Fibroblast of lung (primary cell): Measurements from ENCODE around the gene FHDC1. TPM values are rescaled to one million over a fixed set of nuclear protein-coding genes. Genes with fewer than 3 reads are reported as not detected.

Experiments used
- DNase-seq, 2 donors: peaks; one replicate each; pipeline versions ENCODE4 v3.0.0 to v3.0.0-alpha.2; 2010; ENCODE audit warnings: low read depth in 2 of 2
- H2AFZ ChIP-seq: 2 replicates; pipeline ENCODE4 v1.5.1; 2012; ENCODE audit warnings: low read length, control low read depth, inconsistent platforms
- H3K27ac ChIP-seq: 2 replicates; pipeline ENCODE4 v1.5.1; 2011; ENCODE audit warnings: low read length, control low read depth; ENCODE audit not compliant: insufficient read depth
- H3K27me3 ChIP-seq: 2 replicates; pipeline ENCODE4 v1.5.1; 2011; ENCODE audit warnings: mild to moderate bottlenecking, low read length; ENCODE audit not compliant: control insufficient read depth, insufficient read depth
- H3K36me3 ChIP-seq: 2 replicates; pipeline ENCODE4 v1.5.1; 2011; ENCODE audit warnings: low read length; ENCODE audit not compliant: control insufficient read depth, insufficient read depth
- H3K4me1 ChIP-seq: 2 replicates; pipeline ENCODE4 v1.5.1; 2011; ENCODE audit warnings: low read length; ENCODE audit not compliant: control insufficient read depth, insufficient read depth; ENCODE audit errors: extremely low read depth
- H3K4me2 ChIP-seq: 2 replicates; pipeline ENCODE4 v1.5.1; 2011; ENCODE audit warnings: low read length, control low read depth; ENCODE audit not compliant: insufficient read depth; ENCODE audit errors: extremely low read depth
- H3K4me3 ChIP-seq, 4 experiments: fragments of 200-600 bp in 1 of 4; sonication (generic) in 1 of 4; replicated peaks in 1 of 4; 2 replicates each; pipeline ENCODE4 v1.5.1; 2011 to 2016; ENCODE audit warnings: low read length in 4 of 4, low read depth in 3 of 4, mild to moderate bottlenecking in 3 of 4, control low read depth in 2 of 4, inconsistent platforms in 1 of 4, mixed read lengths in 1 of 4; ENCODE audit not compliant: insufficient read depth in 1 of 4; ENCODE audit errors: control extremely low read depth in 1 of 4
- H3K79me2 ChIP-seq: 2 replicates; pipeline ENCODE4 v1.5.1; 2012; ENCODE audit warnings: mild to moderate bottlenecking, low read length, inconsistent platforms; ENCODE audit not compliant: control insufficient read depth, insufficient read depth
- H3K9ac ChIP-seq: 2 replicates; pipeline ENCODE4 v1.5.1; 2011; ENCODE audit warnings: mild to moderate bottlenecking, low read length, control low read depth; ENCODE audit not compliant: insufficient read depth
- H3K9me3 ChIP-seq: 2 replicates; pipeline ENCODE4 v1.5.1; 2012; ENCODE audit warnings: low read depth, low read length; ENCODE audit not compliant: control insufficient read depth, insufficient read depth
- H4K20me1 ChIP-seq: 2 replicates; pipeline ENCODE4 v1.5.1; 2011; ENCODE audit warnings: low read length; ENCODE audit not compliant: control insufficient read depth, insufficient read depth; ENCODE audit errors: extremely low read depth
- CTCF ChIP-seq, 2 donors: IDR thresholded peaks in 1 of 2; conservative IDR thresholded peaks in 1 of 2; 1 replicate in 1 of 2; 2 replicates in 1 of 2; pipeline ENCODE4 v1.5.1; 2011 to 2012; ENCODE audit warnings: low read length in 2 of 2, control low read depth in 1 of 2, inconsistent platforms in 1 of 2, low read depth in 1 of 2, mild to moderate bottlenecking in 1 of 2
- EZH2 ChIP-seq: IDR thresholded peaks from 2 replicates; pipeline ENCODE4 v1.5.1; 2012; ENCODE audit warnings: low read length, control low read depth, mild to moderate bottlenecking; ENCODE audit errors: missing control alignments
- polyA plus RNA-seq, 2 donors: library from polyadenylated mRNA; depleted of rRNA in 1 of 2; stranded (reverse) in 1 of 2; unstranded in 1 of 2; fragments of >200 nt; gene quantifications; 2 replicates each; pipeline ENCODE4 v1.2.1, GENCODE V29; 2011 to 2012; ENCODE audit warnings: missing spikeins in 1 of 2
- total RNA-seq: library from RNA; depleted of rRNA; stranded (reverse); fragments of >200 nt; gene quantifications from 2 replicates; pipeline ENCODE4 v1.2.1, GENCODE V29; 2014

FHDC1 gene
- total and polyA plus RNA-seq, 2 donors (not counting 1 experiment from before 2014, with no cell fraction given), result 0.14 to 0.33 TPM

- Histone ChIP-seq H2AFZ (no peak overlapping the region), H4K20me1 (no peaks in the 10 kb centered on the region)
Measured at GRCh38 chr4:152975380-152976211, 39.5 kb downstream of the FHDC1 start.

GRCh38 chr4:152976212-152976761 is 40.2 kb downstream of the FHDC1 start:
- Histone ChIP-seq H3K9me3 (no peaks in the 10 kb centered on the region), H3K36me3 (no peaks in the 10 kb centered on the region), H3K4me3 (no peak overlapping the region), H3K27ac (no peak overlapping the region), H2AFZ (no peak overlapping the region), H3K9ac (no peak overlapping the region), H3K79me2 (no peaks in the 10 kb centered on the region), H3K4me2 (no peak overlapping the region), H3K27me3 (no peaks in the 10 kb centered on the region), H4K20me1 (no peaks in the 10 kb centered on the region), H3K4me1 (peaks cover 5% of the 10 kb centered on the region)
- TF ChIP-seq CTCF (conservative IDR thresholded peaks at IDR 0.05 in 1 of 2, IDR thresholded peaks at IDR 0.05 in 1 of 2; ENCODE audit: low read depth in 1 of 2, low read length in 2 of 2), result no peak
- TF ChIP-seq EZH2, result no peak
- DNase-seq, result no peak

More at GRCh38 chr4:152975380-152976211, 39.5 kb downstream of the FHDC1 start:
- Histone ChIP-seq H3K9ac (no peak overlapping the region), H3K27me3 (no peaks in the 10 kb centered on the region), H3K27ac (no peak overlapping the region), H3K36me3 (no peaks in the 10 kb centered on the region), H3K9me3 (no peaks in the 10 kb centered on the region), H3K4me3 (no peak overlapping the region), H3K4me1 (peaks cover 5% of the 10 kb centered on the region), H3K4me2 (no peak overlapping the region), H3K79me2 (no peaks in the 10 kb centered on the region)
- TF ChIP-seq CTCF (conservative IDR thresholded peaks at IDR 0.05 in 1 of 2, IDR thresholded peaks at IDR 0.05 in 1 of 2; ENCODE audit: low read depth in 1 of 2, low read length in 2 of 2), result no peak
- TF ChIP-seq EZH2, result no peak
- no peak for DNase-seq

- H3K4me1 ChIP-seq, result peaks cover 3% of the 10 kb centered on the region
- no peak overlapping the region for H3K9ac ChIP-seq
- no peaks in the 10 kb centered on the region for H3K36me3 ChIP-seq
- no peaks in the 10 kb centered on the region for H3K79me2 ChIP-seq
- no peak overlapping the region for H3K4me2 ChIP-seq
- TF ChIP-seq CTCF (conservative IDR thresholded peaks at IDR 0.05 in 1 of 2, IDR thresholded peaks at IDR 0.05 in 1 of 2; ENCODE audit: low read depth in 1 of 2, low read length in 2 of 2), result no peak
- TF ChIP-seq EZH2, result no peak
- no peak overlapping the region for H3K4me3 ChIP-seq
- no peak overlapping the region for H2AFZ ChIP-seq
- no peaks in the 10 kb centered on the region for H4K20me1 ChIP-seq
- no peaks in the 10 kb centered on the region for H3K9me3 ChIP-seq
- no peak for DNase-seq
- H3K27me3 ChIP-seq, result no peaks in the 10 kb centered on the region
- no peak overlapping the region for H3K27ac ChIP-seq
Measured at GRCh38 chr4:152979731-152980330, 43.7 kb downstream of the FHDC1 start.
